BJ (cell line): ENCODE data around the gene TWSG1. TPM values are rescaled to one million over a fixed set of nuclear protein-coding genes. Genes with fewer than 3 reads are reported as not detected.

Experiments used
- CTCF ChIA-PET: fragments of 350-600 bp; formaldehyde crosslinking; extraction: SDS; loops from one replicate; lab custom pipeline; 2021; ENCODE audit warnings: antibody characterized with exemption, inconsistent platforms; lab: Yijun Ruan, JAX
- POLR2A ChIA-PET: fragments of 300-600 bp; sonication (Branson Sonifier 250); formaldehyde crosslinking; extraction: SDS; loops from one replicate; lab custom pipeline; 2021; ENCODE audit warnings: antibody characterized with exemption; lab: Charles Lee
- DNase-seq: peaks from one replicate; pipeline ENCODE4 v3.0.0-alpha.2; 2011; ENCODE audit warnings: low read depth
- H3K27me3 ChIP-seq: 2 replicates; pipeline ENCODE4 v1.6.0; 2011; ENCODE audit warnings: low read length; ENCODE audit not compliant: control insufficient read depth, insufficient read depth
- H3K36me3 ChIP-seq: 2 replicates; pipeline ENCODE4 v1.5.1; 2011; ENCODE audit warnings: low read length; ENCODE audit not compliant: control insufficient read depth, insufficient read depth
- H3K4me3 ChIP-seq: 2 replicates; pipeline ENCODE4 v1.5.1; 2011; ENCODE audit warnings: low read depth, mild to moderate bottlenecking, control low read depth, low read length
- polyA plus RNA-seq: library from polyadenylated mRNA; depleted of rRNA; stranded (reverse); fragments of >200 nt; gene quantifications from 2 replicates; pipeline ENCODE4 v1.2.3, GENCODE V29; 2011
- TF ChIP-seq, protein P1 (sequence below): IDR thresholded peaks from 2 replicates; pipeline ENCODE4 v1.5.1; 2011; ENCODE audit warnings: low read depth, mild to moderate bottlenecking, control low read depth, inconsistent platforms, low read length, moderate library complexity; ENCODE audit not compliant: insufficient read depth

Gene TWSG1
- polyA plus RNA-seq, 1 experiment, result 127 TPM

DNA sequence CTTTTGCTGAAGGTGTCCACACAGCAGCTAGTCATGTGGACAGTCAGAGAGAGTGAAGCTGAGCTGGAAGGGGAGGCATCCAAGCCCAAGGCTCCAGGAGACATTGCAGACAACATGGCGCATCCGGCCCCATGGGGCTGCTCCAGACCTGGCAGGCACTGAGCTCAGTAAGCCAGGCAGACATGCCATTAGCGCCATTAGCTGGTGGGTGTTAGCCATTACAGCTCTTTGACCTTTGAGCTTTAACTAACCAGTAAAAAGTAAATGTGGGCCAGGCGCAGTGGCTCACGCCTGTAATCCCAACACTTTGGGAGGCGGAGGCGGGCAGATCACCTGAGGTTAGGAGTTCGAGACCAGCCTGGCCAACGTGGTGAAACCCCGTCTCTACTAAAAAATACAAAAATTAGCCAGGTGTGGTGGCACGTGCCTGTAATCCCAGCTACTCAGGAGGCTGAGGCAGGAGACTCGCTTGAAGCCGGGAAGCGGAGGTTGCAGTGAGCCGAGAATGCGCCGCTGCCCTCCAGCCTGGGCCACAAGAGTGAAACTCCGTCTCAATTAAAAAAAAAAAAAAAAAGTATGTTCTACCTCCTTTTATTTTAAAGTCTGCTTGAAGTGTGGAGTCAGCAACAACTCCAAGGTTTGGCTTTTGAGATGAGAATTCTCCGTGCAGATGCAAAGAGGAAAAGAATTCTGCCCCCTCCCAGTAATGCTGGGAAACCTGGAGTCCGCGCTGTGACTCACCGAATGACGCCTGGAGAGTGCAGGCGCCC is 69.4 kb downstream of the TWSG1 start:
- Histone ChIP-seq H3K36me3 (peaks cover 1% of the 10 kb centered on the region; the same call in 1 of the 2 replicates), H3K27me3 (no peaks in the 10 kb centered on the region), H3K4me3 (no peak overlapping the region)
- TF ChIP-seq, protein P1, sequence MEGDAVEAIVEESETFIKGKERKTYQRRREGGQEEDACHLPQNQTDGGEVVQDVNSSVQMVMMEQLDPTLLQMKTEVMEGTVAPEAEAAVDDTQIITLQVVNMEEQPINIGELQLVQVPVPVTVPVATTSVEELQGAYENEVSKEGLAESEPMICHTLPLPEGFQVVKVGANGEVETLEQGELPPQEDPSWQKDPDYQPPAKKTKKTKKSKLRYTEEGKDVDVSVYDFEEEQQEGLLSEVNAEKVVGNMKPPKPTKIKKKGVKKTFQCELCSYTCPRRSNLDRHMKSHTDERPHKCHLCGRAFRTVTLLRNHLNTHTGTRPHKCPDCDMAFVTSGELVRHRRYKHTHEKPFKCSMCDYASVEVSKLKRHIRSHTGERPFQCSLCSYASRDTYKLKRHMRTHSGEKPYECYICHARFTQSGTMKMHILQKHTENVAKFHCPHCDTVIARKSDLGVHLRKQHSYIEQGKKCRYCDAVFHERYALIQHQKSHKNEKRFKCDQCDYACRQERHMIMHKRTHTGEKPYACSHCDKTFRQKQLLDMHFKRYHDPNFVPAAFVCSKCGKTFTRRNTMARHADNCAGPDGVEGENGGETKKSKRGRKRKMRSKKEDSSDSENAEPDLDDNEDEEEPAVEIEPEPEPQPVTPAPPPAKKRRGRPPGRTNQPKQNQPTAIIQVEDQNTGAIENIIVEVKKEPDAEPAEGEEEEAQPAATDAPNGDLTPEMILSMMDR, result no peak
- ChIA-PET CTCF (no interaction called here), POLR2A (no interaction called here)
- no peak for DNase-seq

DNA sequence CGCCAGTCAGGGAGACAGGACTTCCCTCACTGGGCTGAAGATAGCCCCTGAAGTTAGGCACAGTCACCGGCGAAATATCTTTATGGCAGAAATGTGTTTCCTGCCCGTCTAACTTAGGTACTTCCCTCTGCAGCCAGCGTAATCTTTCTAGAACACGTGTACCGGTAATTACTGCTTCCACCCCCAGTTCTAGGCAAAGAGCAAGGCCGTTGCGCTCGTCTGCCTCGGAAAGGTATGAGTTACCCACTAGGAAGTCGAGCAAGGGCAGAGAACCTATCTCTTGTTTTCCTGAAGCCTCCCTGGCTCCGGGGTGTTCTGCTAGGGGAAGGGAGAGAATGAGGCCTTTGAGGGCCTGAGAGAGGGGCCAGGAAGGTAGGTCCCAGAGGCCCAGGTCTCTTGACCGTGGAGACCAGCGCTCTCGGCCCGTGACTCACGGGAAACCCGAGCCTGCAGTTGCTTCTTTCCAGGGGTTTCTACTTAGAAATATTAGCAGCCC is 70.0 kb downstream of the TWSG1 start:
- TF ChIP-seq, protein P1, result no peak
- no peak for DNase-seq
- H3K4me3 ChIP-seq, result no peak overlapping the region
- H3K36me3 ChIP-seq, result 0 out of 2 replicates have a peak, but pooled peaks cover 1% of the 10 kb centered on the region
- ChIA-PET POLR2A (no interaction called here), CTCF (no interaction called here)
- no peaks in the 10 kb centered on the region for H3K27me3 ChIP-seq

- Histone ChIP-seq H3K4me3 (no peak overlapping the region), H3K27me3 (no peaks in the 10 kb centered on the region), H3K36me3 (0 out of 2 replicates have a peak, but pooled peaks cover 1% of the 10 kb centered on the region)
- TF ChIP-seq, protein P1, result no peak
- ChIA-PET POLR2A (no interaction called here), CTCF (no interaction called here)
- no peak for DNase-seq
Measured at GRCh38 chr18:9405130-9405529, 70.6 kb downstream of the TWSG1 start.

DNA sequence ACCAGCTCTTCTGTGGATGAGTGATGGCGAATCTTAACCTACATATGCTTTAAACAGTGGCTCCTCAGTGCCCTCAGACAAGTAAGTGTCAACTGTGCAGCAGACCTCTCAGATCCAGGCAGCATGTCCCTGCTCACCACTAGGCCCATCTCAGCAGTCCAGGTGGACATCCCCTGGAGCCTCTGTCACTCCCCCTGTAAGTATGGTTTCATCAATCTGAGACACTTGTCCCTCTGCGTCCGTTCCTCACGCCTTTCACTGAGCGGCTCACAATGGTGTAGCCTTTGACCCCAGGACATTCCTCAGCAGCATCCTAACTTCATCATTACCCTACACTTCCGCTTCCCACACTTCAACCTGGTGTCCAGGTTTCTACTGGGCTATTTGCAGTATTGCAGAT is 71.4 kb downstream of the TWSG1 start:
- TF ChIP-seq, protein P1, result no peak
- Histone ChIP-seq H3K36me3 (0 out of 2 replicates have a peak, but pooled peaks cover 1% of the 10 kb centered on the region), H3K4me3 (no peak overlapping the region), H3K27me3 (no peaks in the 10 kb centered on the region)
- ChIA-PET CTCF (no interaction called here), POLR2A (no interaction called here)
- DNase-seq, result no peak

GRCh38 chr18:9410515-9410914 is 75.9 kb downstream of the TWSG1 start:
- Histone ChIP-seq H3K36me3 (no peaks in the 10 kb centered on the region), H3K4me3 (no peak overlapping the region), H3K27me3 (no peaks in the 10 kb centered on the region)
- ChIA-PET CTCF (no interaction called here), POLR2A (no interaction called here)
- TF ChIP-seq, protein P1, result no peak
- DNase-seq, result no peak
